Measurements from ENCODE around the gene WNT6.

Gene WNT6

GRCh38 chr2:218870984-218871344, 11.4 kb downstream of the WNT6 start:
- TF ChIP-seq CTCF (IDR thresholded peaks at IDR 0.05; ENCODE audit: low read length, missing control alignments), result no peak
- H3K4me3 ChIP-seq (replicated peaks; ENCODE audit: low read depth, low read length), result no peak overlapping the region
- DNase-seq (ENCODE audit: low read depth), result no peak

GRCh38 chr2:218871345-218872302, 12.0 kb downstream of the WNT6 start:
- DNase-seq (ENCODE audit: low read depth), result no peak
- no peak overlapping the region for H3K4me3 ChIP-seq (replicated peaks; ENCODE audit: low read depth, low read length)
- TF ChIP-seq CTCF (IDR thresholded peaks at IDR 0.05; ENCODE audit: low read length, missing control alignments), result no peak

- no peak overlapping the region for H3K4me3 ChIP-seq (replicated peaks; ENCODE audit: low read depth, low read length)
- no peak for TF ChIP-seq CTCF (IDR thresholded peaks at IDR 0.05; ENCODE audit: low read length, missing control alignments)
- DNase-seq (ENCODE audit: low read depth), result no peak
Measured at GRCh38 chr2:218872645-218873358, 13.2 kb downstream of the WNT6 start.

GRCh38 chr2:218873359-218874194, 14.0 kb downstream of the WNT6 start:
- no peak overlapping the region for H3K4me3 ChIP-seq (replicated peaks; ENCODE audit: low read depth, low read length)
- no peak for DNase-seq (ENCODE audit: low read depth)
- no peak for TF ChIP-seq CTCF (IDR thresholded peaks at IDR 0.05; ENCODE audit: low read length, missing control alignments)

GRCh38 chr2:218875692-218876246, 16.2 kb downstream of the WNT6 start:
- DNase-seq (ENCODE audit: low read depth), result no peak
- TF ChIP-seq CTCF (IDR thresholded peaks at IDR 0.05; ENCODE audit: low read length, missing control alignments), result no peak
- H3K4me3 ChIP-seq (replicated peaks; ENCODE audit: low read depth, low read length), result no peak overlapping the region

- TF ChIP-seq CTCF (IDR thresholded peaks at IDR 0.05; ENCODE audit: low read length, missing control alignments), result peak; percentile 99
- peak; percentile 76 for DNase-seq (ENCODE audit: low read depth)
- no peak overlapping the region for H3K4me3 ChIP-seq (replicated peaks; ENCODE audit: low read depth, low read length)
Measured at GRCh38 chr2:218876562-218877219, 17.1 kb downstream of the WNT6 start.

All from fibroblast of pulmonary artery (primary cell).